Body of pancreas (tissue), 4 donors: ENCODE results near the gene NLRP4.

Experiments used
- CTCF ChIP-seq, 7 experiments: fragments of 450-650 bp in 4 of 7; fragments of 200-600 bp in 3 of 7; sonication (generic) in 3 of 7; IDR thresholded peaks; one replicate each; pipeline ENCODE4 v1.5.1; 2016 to 2019; ENCODE audit warnings: antibody characterized with exemption in 7 of 7
- POLR2A ChIP-seq, 3 donors: fragments of 450-650 bp; IDR thresholded peaks; one replicate each; pipeline ENCODE4 v1.6.1; 2016; ENCODE audit warnings: antibody characterized with exemption in 3 of 3, mild to moderate bottlenecking in 2 of 3

- TF ChIP-seq CTCF (IDR thresholded peaks at IDR 0.05) (no peak), POLR2A (IDR thresholded peaks at IDR 0.05) (no peak)
Observed at GRCh38 chr19:55901369-55902079, 65.2 kb downstream of the NLRP4 start.
